Muscle layer of colon (tissue), 2 donors: Measurements from ENCODE around the gene ADGRD1.

Experiments
- H3K27ac ChIP-seq: one replicate; pipeline ENCODE4 v1.7.0; 2013; ENCODE audit warnings: low read depth, mild to moderate bottlenecking, low read length, moderate library complexity
- H3K27me3 ChIP-seq, 2 donors: one replicate each; pipeline ENCODE4 v1.7.0; 2013; ENCODE audit warnings: low read length in 2 of 2, mild to moderate bottlenecking in 2 of 2; ENCODE audit not compliant: insufficient read depth in 2 of 2, control insufficient read depth in 1 of 2
- H3K36me3 ChIP-seq: one replicate; pipeline ENCODE4 v1.7.0; 2013; ENCODE audit warnings: mild to moderate bottlenecking, low read length; ENCODE audit not compliant: insufficient read depth
- H3K4me1 ChIP-seq: one replicate; pipeline ENCODE4 v1.7.0; 2013; ENCODE audit warnings: mild to moderate bottlenecking, low read length; ENCODE audit not compliant: insufficient read depth
- H3K4me3 ChIP-seq, 2 donors: one replicate each; pipeline ENCODE4 v1.7.0; 2013; ENCODE audit warnings: low read length in 2 of 2, low read depth in 1 of 2, mild to moderate bottlenecking in 1 of 2, moderate library complexity in 1 of 2
- H3K9ac ChIP-seq: one replicate; pipeline ENCODE4 v1.7.0; 2013; ENCODE audit warnings: low read length
- H3K9me3 ChIP-seq: one replicate; pipeline ENCODE4 v1.7.0; 2013; ENCODE audit warnings: mild to moderate bottlenecking, low read length
- donor health status: abdominal sarcoma.
- donor health status: Adenocarcinoma of cecum.

ADGRD1 gene

DNA sequence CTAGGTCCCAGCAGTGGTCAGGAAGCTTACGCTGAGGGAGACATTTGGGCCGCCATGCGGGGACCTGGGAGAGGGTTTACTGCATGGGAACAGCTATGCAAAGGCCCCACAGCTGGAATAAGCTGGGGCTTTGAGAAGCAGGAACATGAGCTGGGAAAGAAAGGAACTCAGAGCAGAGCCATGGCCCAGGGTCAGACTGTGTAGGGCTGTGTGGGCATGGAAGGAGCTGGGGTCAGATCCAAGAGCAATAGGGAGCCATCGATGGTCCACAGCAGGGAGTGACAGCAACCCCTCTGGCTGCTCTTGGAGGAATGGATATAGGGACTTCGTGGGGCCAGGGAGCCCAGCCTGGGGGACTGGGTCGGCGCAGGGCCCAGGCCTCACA is 151.6 kb downstream of the ADGRD1 start:
- H3K4me3 ChIP-seq = no peak overlapping the region
- H3K27ac ChIP-seq = no peak overlapping the region
- H3K9ac ChIP-seq = no peak overlapping the region
- no peaks in the 10 kb centered on the region for H3K9me3 ChIP-seq
- H3K4me1 ChIP-seq = peaks cover 7% of the 10 kb centered on the region
- peaks cover 4% of the 10 kb centered on the region for H3K36me3 ChIP-seq
- H3K27me3 ChIP-seq = no peaks in the 10 kb centered on the region

DNA sequence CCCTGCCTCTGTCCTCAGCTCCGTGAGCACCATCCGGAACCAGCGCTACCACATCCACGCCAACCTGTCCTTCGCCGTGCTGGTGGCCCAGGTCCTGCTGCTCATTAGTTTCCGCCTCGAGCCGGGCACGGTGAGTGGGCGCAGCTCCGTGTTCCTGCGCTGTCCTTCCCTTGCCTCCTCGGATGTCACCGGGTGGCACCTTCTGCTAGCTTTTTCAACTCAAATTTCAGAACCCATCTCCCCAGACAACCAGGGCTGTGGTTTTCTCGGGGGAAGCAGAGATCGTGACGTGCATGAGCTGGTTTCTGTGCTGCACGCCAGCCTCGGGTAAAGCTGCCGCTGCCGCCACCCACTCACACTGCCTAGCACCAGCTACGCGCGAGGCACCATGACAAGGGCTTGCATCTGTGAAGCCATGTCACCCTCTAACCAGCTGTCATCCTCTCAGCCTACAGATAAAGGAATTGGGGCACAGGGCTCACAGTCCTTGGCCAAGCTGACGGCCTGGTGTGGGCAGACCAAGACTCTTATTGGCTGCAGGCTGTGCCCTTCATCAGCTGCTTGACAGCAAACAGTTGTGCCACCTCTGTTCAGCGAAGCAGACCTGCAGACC is 152.1 kb downstream of the ADGRD1 start:
- no peak overlapping the region for H3K4me3 ChIP-seq
- H3K36me3 ChIP-seq = peaks cover 4% of the 10 kb centered on the region
- H3K27ac ChIP-seq = no peak overlapping the region
- H3K9ac ChIP-seq = no peak overlapping the region
- H3K4me1 ChIP-seq = peaks cover 7% of the 10 kb centered on the region
- no peaks in the 10 kb centered on the region for H3K27me3 ChIP-seq
- H3K9me3 ChIP-seq = no peaks in the 10 kb centered on the region

DNA sequence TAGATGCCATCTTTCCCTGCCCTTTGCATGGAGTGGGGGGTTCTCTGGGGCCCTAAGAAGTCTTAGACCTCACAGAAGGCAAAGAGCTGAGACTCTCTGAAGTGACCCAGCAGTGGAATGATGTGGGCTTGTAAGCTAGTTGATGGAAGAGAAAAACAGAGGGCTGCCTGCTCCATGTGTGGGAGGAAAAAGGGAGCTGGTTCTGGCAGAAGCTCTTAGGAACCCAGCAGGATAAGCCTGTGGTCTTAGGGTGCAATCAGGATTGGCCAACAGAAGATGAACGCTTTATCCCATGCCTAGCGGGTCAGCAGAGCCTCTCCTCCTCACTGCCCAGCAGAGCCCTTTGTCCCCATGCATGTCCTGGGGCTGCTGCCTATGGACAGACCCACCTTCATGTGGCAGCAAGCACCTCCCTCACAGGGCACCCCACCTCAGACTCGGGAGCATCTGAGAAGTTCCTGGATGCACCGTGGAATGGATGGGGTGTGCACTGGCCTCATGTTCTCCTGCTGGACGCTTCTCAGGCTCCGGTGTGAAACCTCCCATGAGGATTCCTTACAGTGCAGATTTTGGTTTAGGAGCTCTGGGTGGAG is 152.7 kb downstream of the ADGRD1 start:
- H3K36me3 ChIP-seq = peaks cover 4% of the 10 kb centered on the region
- no peak overlapping the region for H3K4me3 ChIP-seq
- no peaks in the 10 kb centered on the region for H3K27me3 ChIP-seq
- H3K4me1 ChIP-seq = peaks cover 7% of the 10 kb centered on the region
- no peaks in the 10 kb centered on the region for H3K9me3 ChIP-seq
- H3K27ac ChIP-seq = no peak overlapping the region
- H3K9ac ChIP-seq = no peak overlapping the region

GRCh38 chr12:131108177-131108955 is 154.7 kb downstream of the ADGRD1 start:
- no peak overlapping the region for H3K4me3 ChIP-seq
- no peaks in the 10 kb centered on the region for H3K27me3 ChIP-seq
- peaks cover 4% of the 10 kb centered on the region for H3K36me3 ChIP-seq
- H3K9me3 ChIP-seq = no peaks in the 10 kb centered on the region
- peaks cover 7% of the 10 kb centered on the region for H3K4me1 ChIP-seq
- no peak overlapping the region for H3K9ac ChIP-seq
- no peak overlapping the region for H3K27ac ChIP-seq

DNA sequence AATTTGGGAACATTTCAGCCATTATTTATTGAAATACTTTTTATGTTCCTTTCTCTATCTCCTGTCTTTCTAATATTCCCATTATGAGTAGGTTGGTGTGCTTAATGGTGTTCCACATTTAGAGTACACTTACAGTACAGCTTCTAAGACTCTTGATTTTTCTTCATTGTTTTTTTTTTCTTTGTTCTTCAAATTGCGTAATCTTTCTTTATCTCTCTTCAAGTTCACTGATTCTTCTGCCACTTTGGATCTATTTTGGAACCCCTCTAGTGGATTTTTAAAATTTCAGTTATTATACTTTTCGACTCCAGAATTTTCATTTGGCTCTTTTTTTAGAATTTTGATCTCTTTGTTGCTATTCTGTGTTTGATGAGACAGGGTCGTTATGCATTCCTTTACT is 157.7 kb downstream of the ADGRD1 start:
- H3K9ac ChIP-seq = no peak overlapping the region
- peaks cover under 1% of the 10 kb centered on the region for H3K36me3 ChIP-seq
- no peaks in the 10 kb centered on the region for H3K9me3 ChIP-seq
- H3K4me3 ChIP-seq = no peak overlapping the region
- H3K27me3 ChIP-seq = no peaks in the 10 kb centered on the region
- no peaks in the 10 kb centered on the region for H3K4me1 ChIP-seq
- H3K27ac ChIP-seq = no peak overlapping the region

DNA sequence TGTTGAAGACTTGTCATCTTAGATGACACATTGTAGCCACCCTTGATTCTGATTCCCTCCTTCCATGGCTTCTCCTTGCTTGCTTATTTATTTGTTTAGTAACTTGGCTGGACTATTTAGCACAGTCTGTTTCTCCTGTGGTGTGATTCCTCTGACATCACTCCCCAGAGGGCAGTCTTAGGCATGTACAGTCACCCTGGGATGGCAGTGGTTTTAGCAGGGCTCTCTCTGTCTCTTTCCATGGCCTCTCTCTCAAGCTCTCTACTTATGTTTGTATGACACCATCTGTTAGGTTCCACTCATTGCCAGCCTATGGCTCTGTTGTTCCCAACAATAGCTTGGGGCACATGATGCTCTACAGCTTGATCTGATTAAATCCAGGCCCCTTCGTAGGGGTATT is 158.3 kb downstream of the ADGRD1 start:
- no peaks in the 10 kb centered on the region for H3K4me1 ChIP-seq
- H3K27ac ChIP-seq = no peak overlapping the region
- H3K4me3 ChIP-seq = no peak overlapping the region
- no peak overlapping the region for H3K9ac ChIP-seq
- no peaks in the 10 kb centered on the region for H3K36me3 ChIP-seq
- H3K9me3 ChIP-seq = no peaks in the 10 kb centered on the region
- no peaks in the 10 kb centered on the region for H3K27me3 ChIP-seq

DNA sequence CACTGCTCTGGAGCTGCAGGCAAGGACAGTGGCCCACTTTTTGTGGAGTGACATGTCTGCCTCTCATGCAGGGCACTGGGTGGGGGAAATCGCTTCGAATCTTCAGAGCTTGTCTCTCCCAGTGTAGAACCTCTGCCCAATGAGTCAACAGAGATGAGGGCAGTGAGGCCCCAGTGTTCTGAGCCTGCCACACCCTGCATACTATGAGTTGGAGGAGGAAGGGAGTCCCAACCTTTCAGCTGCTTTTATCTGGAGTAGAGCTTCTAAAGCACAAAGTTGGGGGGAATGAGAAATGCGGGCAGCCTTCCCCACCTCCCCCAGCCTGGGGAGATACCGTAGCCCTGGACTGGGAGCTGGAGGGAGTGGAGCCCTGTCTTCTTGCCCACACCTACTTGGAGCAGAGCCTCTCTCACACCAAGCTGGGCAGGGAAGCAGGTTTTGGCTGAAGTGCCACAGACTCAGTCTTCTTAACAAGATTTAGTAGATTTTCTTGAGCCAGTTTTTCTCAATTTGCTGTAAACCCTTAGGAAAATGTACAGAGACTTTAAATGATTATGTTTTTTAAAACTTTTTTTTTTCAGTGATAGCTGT is 159.1 kb downstream of the ADGRD1 start:
- H3K4me1 ChIP-seq = no peaks in the 10 kb centered on the region
- no peak overlapping the region for H3K4me3 ChIP-seq
- no peaks in the 10 kb centered on the region for H3K36me3 ChIP-seq
- no peak overlapping the region for H3K9ac ChIP-seq
- no peaks in the 10 kb centered on the region for H3K27me3 ChIP-seq
- H3K9me3 ChIP-seq = no peaks in the 10 kb centered on the region
- H3K27ac ChIP-seq = no peak overlapping the region

DNA sequence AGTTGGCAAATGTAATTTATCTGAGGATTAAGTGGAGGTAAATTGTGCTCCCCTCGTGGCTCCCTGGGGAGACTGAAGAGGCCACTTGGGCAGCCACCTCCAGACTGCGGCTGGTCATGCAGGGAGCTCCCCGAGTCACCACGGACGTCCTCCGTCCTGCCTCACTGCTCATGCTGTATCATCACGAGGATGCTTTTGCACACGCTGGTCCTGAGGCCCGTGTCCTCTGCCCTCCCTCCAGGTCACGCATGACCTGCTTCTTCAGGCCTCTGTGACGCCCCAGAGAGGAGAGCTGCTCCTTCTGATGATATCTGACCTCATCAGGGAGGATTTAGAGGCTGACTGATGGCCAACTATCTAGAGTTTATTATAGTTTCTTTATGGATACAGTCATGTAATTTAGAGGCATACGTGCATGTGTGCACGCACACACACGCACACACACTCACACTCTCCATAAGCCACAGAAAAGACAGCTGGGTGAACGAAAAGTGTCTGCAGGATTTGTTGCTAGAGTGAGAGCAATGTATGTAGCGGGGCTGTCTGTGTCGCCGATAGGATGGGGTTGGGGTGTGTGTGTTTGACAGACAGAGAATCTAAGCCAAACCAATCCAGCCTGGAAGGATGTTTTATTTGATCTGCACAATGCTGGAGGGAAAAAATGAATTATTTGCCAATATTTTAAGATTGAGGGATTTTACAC is 160.0 kb downstream of the ADGRD1 start:
- Histone ChIP-seq H3K9me3 (no peaks in the 10 kb centered on the region), H3K9ac (no peak overlapping the region), H3K4me3 (no peak overlapping the region), H3K4me1 (no peaks in the 10 kb centered on the region), H3K27ac (no peak overlapping the region), H3K36me3 (no peaks in the 10 kb centered on the region), H3K27me3 (no peaks in the 10 kb centered on the region)

DNA sequence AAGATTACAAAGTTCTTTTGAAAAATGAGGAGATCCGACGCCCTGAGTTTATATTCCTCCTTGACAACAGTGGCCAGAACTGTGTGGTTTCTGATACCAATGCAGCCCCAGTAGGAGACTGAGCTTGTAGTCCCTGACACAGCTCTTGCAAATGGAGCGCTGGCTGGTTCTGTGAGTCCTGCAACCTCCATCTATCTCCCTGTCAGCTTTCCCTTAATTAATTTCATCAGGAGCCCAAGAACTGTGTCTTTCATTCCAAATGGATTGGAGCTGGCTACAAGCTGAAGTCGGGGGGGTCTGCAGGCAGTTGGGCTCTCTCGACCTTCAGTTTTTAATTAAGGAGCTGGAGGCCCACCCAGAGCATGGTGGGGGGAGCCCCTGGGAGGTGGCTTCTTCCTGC is 160.6 kb downstream of the ADGRD1 start:
- H3K4me1 ChIP-seq = no peaks in the 10 kb centered on the region
- no peaks in the 10 kb centered on the region for H3K27me3 ChIP-seq
- no peak overlapping the region for H3K27ac ChIP-seq
- H3K9ac ChIP-seq = no peak overlapping the region
- H3K9me3 ChIP-seq = no peaks in the 10 kb centered on the region
- no peak overlapping the region for H3K4me3 ChIP-seq
- no peaks in the 10 kb centered on the region for H3K36me3 ChIP-seq

GRCh38 chr12:131114942-131115584 is 161.4 kb downstream of the ADGRD1 start:
- Histone ChIP-seq H3K9me3 (no peaks in the 10 kb centered on the region), H3K4me1 (no peaks in the 10 kb centered on the region), H3K4me3 (no peak overlapping the region), H3K27me3 (no peaks in the 10 kb centered on the region), H3K36me3 (no peaks in the 10 kb centered on the region), H3K27ac (no peak overlapping the region), H3K9ac (no peak overlapping the region)
